Testis (tissue), 3 donors: ENCODE data around the gene CUBN. TPM values are rescaled to one million over a fixed set of nuclear protein-coding genes. Genes with fewer than 3 reads are reported as not detected.
A peak's percentile ranks its signal among the peaks of the same experiment; 100 is the strongest.

ENCODE experiments used
- DNase-seq: peaks from one replicate; pipeline ENCODE4 v3.0.0-alpha.2; 2019
- H3K27ac ChIP-seq, 2 donors: fragments of 200-600 bp; sonication (generic); one replicate each; pipeline ENCODE4 v1.5.1; 2019
- H3K27me3 ChIP-seq: fragments of 200-600 bp; sonication (generic); one replicate; pipeline ENCODE4 v1.5.1; 2019
- H3K36me3 ChIP-seq: fragments of 200-600 bp; sonication (generic); one replicate; pipeline ENCODE4 v1.5.1; 2017; ENCODE audit warnings: low read depth; ENCODE audit errors: missing control alignments
- H3K4me1 ChIP-seq: fragments of 200-600 bp; sonication (generic); one replicate; pipeline ENCODE4 v1.5.1; 2019
- H3K4me3 ChIP-seq, 2 donors: fragments of 200-600 bp; sonication (generic); one replicate each; pipeline ENCODE4 v1.5.1; 2017 to 2019
- H3K9me3 ChIP-seq: fragments of 200-600 bp; sonication (generic); one replicate; pipeline ENCODE4 v1.5.1; 2017
- POLR2A ChIP-seq: fragments of 450-650 bp; IDR thresholded peaks from one replicate; pipeline ENCODE4 v1.6.1; 2017; ENCODE audit warnings: antibody characterized with exemption, mild to moderate bottlenecking, moderate library complexity
- WGBS, 2 donors: methylation state at CpG; one replicate each; pipeline ENCODE4 v1.1.5; 2018; 5-methylcytosine and 5-hydroxymethylcytosine counted together
- intact Hi-C: fragments of 100-400 bp; cut with DNase I; formaldehyde crosslinking; loops from one replicate; pipeline ENCODE4 v1.15.1; 2023; ENCODE audit warnings: low total_unique reads
- polyA plus RNA-seq: library from polyadenylated mRNA; stranded (reverse); fragments of 350-450 nt; fragmentation: Illumina TruSeq; extraction: RNeasy Lipid Tissue Mini Kit (QIAGEN cat#74804); gene quantifications from one replicate; pipeline ENCODE4 v1.2.3, GENCODE V29; 2014; ENCODE audit warnings: low read depth, low replicate concordance; ENCODE audit not compliant: insufficient read depth
- total RNA-seq, 2 donors: library from RNA; depleted of rRNA; stranded (reverse); fragments of >200 nt; gene quantifications; one replicate each; pipeline ENCODE4 v1.2.3, GENCODE V29; 2016
- TF ChIP-seq, protein P1 (sequence below), 3 experiments: fragments of 450-650 bp in 2 of 3; fragments of 200-600 bp in 1 of 3; sonication (generic) in 1 of 3; IDR thresholded peaks; one replicate each; pipeline ENCODE4 v1.5.1; 2016 to 2019; ENCODE audit warnings: antibody characterized with exemption in 3 of 3, mild to moderate bottlenecking in 2 of 3, moderate library complexity in 1 of 3

Gene CUBN
- total and polyA plus RNA-seq, 3 donors from 2014 or later: 11.0 to 39.3 (median 19.2) TPM

DNA sequence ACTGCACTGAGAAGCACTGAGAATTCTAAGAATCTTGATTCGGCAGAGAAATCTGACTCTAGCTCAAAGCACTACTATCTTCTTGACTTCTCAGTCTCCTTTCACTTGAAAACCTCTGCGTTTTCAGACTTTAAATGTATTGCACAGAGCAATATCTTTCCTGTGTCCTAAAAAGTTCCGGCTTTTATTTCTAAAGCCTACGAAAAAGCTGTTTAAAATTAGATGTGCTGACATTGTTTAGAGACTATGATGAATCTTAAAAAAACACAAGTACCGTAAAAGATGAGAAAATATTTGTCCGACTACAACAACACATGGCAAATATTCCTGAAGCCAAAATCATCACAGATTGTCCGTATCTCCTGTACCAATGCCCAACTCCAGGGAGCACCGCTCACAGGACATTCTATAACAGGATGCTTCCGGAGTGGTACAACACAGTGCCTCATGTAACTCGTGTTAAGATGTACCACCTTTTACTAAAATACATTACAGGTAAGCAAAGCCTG, 136.9 kb downstream of the CUBN start:
- no peaks in the 10 kb centered on the region for H3K27me3 ChIP-seq
- no peak overlapping the region for H3K4me3 ChIP-seq
- no peaks in the 10 kb centered on the region for H3K9me3 ChIP-seq
- peak overlapping the region in 1 of 2 donors; percentile 23 for H3K27ac ChIP-seq
- H3K36me3 ChIP-seq: no peaks in the 10 kb centered on the region
- H3K4me1 ChIP-seq: peaks cover 5% of the 10 kb centered on the region
- 42 to 50% methylated on average over 10 of the region's 10 CpGs for WGBS, 2 donors
- intact Hi-C loops: no loop called here
- no peak for DNase-seq
- TF ChIP-seq, protein P1, sequence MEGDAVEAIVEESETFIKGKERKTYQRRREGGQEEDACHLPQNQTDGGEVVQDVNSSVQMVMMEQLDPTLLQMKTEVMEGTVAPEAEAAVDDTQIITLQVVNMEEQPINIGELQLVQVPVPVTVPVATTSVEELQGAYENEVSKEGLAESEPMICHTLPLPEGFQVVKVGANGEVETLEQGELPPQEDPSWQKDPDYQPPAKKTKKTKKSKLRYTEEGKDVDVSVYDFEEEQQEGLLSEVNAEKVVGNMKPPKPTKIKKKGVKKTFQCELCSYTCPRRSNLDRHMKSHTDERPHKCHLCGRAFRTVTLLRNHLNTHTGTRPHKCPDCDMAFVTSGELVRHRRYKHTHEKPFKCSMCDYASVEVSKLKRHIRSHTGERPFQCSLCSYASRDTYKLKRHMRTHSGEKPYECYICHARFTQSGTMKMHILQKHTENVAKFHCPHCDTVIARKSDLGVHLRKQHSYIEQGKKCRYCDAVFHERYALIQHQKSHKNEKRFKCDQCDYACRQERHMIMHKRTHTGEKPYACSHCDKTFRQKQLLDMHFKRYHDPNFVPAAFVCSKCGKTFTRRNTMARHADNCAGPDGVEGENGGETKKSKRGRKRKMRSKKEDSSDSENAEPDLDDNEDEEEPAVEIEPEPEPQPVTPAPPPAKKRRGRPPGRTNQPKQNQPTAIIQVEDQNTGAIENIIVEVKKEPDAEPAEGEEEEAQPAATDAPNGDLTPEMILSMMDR (IDR thresholded peaks at IDR 0.05): no peak
- TF ChIP-seq POLR2A: no peak

DNA sequence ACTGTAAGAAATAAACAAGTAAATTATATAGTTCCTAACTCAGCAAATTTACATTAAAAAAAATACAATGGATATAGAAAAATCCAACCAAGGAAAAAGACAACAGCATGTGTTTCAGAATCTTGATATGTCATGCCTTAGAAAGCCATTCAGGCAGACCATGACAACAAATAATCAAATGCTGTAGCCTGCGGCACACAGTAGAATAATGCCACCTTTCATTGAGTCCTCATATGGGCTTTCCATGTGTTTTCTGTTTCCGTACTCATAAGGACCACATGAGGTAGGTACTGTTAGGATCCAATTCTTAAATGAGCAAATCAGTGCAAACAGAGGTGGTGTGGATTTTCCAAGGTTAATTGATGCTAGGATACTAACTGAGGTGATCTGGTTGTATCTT, 138.6 kb downstream of the CUBN start:
- intact Hi-C loops: no loop called here
- Histone ChIP-seq H3K4me3 (no peak overlapping the region), H3K4me1 (peaks cover 4% of the 10 kb centered on the region), H3K27ac (no peak overlapping the region), H3K36me3 (no peaks in the 10 kb centered on the region), H3K27me3 (no peaks in the 10 kb centered on the region), H3K9me3 (no peaks in the 10 kb centered on the region)
- DNase-seq: no peak
- TF ChIP-seq, protein P1 (IDR thresholded peaks at IDR 0.05): no peak
- no peak for TF ChIP-seq POLR2A
- 96 to 98% methylated on average over 2 of the region's 2 CpGs for WGBS, 2 donors

DNA sequence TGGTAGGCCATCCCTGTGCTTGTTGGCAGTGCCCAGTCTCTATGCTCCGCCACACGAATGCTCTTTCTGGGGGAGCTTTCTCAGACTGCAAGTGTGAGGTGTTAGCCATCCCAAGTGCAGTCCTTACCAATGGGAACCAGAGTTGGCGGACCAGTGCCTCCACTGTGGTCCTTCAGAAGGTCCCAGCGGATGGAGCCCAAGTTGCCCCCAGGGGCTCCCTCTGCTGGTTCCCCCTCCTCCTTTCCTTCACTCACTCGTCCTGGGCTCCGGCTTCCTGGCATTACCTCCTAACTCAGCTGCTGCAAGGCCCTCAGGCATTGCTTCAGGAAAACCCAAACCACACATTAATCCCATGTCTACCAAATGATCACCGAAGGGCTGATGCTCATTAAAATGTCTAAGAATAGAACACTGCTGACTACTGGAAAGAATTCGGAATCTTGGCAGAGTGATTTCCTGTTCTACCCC, 139.8 kb downstream of the CUBN start:
- DNase-seq: no peak
- no peak for TF ChIP-seq POLR2A
- TF ChIP-seq, protein P1 (IDR thresholded peaks at IDR 0.05): no peak
- Histone ChIP-seq H3K4me1 (no peaks in the 10 kb centered on the region), H3K9me3 (no peaks in the 10 kb centered on the region), H3K36me3 (no peaks in the 10 kb centered on the region), H3K4me3 (no peak overlapping the region), H3K27me3 (no peaks in the 10 kb centered on the region), H3K27ac (no peak overlapping the region)
- intact Hi-C loops: no loop called here
- WGBS, 2 donors: 76 to 83% methylated on average over 7 to 8 of the region's 8 CpGs

DNA sequence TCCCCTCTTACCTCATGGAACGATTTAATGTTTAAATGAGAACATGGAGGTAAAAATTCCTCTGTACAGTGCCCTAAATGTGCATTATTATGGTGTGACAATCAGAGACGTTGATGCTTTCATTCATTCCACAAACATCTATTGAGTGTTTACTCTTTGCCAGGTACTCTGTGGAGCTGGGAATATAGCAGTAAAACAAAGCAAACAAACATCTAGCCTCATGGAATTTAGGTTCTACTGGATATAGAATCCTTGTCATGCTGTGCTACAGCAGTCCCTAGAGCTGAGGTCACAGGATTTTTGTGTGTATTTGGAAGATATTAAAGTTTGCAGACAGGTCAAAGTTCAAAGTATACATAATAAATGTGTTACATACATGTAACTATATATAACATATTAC, 140.7 kb downstream of the CUBN start:
- Histone ChIP-seq H3K27me3 (no peaks in the 10 kb centered on the region), H3K4me1 (no peaks in the 10 kb centered on the region), H3K27ac (no peak overlapping the region), H3K9me3 (no peaks in the 10 kb centered on the region), H3K4me3 (no peak overlapping the region), H3K36me3 (no peaks in the 10 kb centered on the region)
- intact Hi-C loops: no loop called here
- 95 to 98% methylated on average over 2 of the region's 2 CpGs for WGBS, 2 donors
- no peak for TF ChIP-seq POLR2A
- TF ChIP-seq, protein P1 (IDR thresholded peaks at IDR 0.05): no peak
- no peak for DNase-seq

DNA sequence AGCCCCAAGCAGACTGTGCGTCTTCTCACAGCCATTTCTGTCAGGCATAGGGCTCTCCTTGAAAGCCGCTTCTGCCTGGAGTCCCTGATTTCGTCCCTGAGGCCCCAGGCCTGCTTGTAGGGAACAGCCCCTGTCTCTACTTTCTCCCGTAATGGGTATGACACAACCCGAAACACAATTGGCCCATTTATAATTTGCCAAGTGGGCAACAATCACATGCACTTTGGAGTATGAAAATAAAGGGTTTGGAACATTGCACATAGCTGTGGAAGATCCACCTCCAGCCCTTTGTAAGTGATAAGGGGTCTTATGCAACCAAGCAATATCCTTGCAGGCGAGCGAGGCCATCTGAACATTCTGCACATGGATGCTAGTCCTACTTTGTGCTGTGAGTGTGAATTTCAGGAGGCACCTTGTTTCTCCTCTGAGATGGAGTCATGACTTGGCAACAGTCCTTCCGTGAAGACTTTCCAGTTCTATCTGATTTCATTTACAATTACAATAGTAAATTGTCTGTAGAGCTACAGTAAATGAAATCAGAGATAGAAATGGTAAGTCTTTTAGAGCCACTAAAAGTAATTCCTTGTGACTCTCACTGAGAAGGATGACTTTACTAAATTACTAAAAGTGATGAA, 141.5 kb downstream of the CUBN start:
- H3K27me3 ChIP-seq: no peaks in the 10 kb centered on the region
- no peaks in the 10 kb centered on the region for H3K36me3 ChIP-seq
- 86 to 93% methylated on average over 8 of the region's 8 CpGs for WGBS, 2 donors
- no peak for DNase-seq
- TF ChIP-seq POLR2A: no peak
- TF ChIP-seq, protein P1 (IDR thresholded peaks at IDR 0.05): no peak
- intact Hi-C loops: no loop called here
- no peaks in the 10 kb centered on the region for H3K9me3 ChIP-seq
- no peak overlapping the region for H3K4me3 ChIP-seq
- no peaks in the 10 kb centered on the region for H3K4me1 ChIP-seq
- no peak overlapping the region for H3K27ac ChIP-seq
